MG63 (cell line): Measurements from ENCODE around the gene RBPJ. TPM values are rescaled to one million over a fixed set of nuclear protein-coding genes. Genes with fewer than 3 reads are reported as not detected.

ENCODE experiments used
- DNase-seq: peaks from one replicate; pipeline ENCODE4 v3.0.0-alpha.2; 2020
- H3K27me3 ChIP-seq: fragments of 250-450 bp; sonication (Bioruptor Pico); 2 replicates; pipeline ENCODE4 v1.5.1; 2020; ENCODE audit warnings: mild to moderate bottlenecking, moderate library complexity
- H3K36me3 ChIP-seq: fragments of 250-450 bp; sonication (Bioruptor Pico); 2 replicates; pipeline ENCODE4 v1.5.1; 2020; ENCODE audit warnings: mild to moderate bottlenecking, moderate library complexity
- H3K4me3 ChIP-seq: fragments of 250-450 bp; sonication (Bioruptor Pico); 2 replicates; pipeline ENCODE4 v1.5.1; 2020; ENCODE audit warnings: mild to moderate bottlenecking, moderate library complexity
- H3K9me3 ChIP-seq: fragments of 250-450 bp; sonication (Bioruptor Pico); 2 replicates; pipeline ENCODE4 v1.5.1; 2020; ENCODE audit warnings: mild to moderate bottlenecking, moderate library complexity
- total RNA-seq: library from RNA; depleted of rRNA; stranded (reverse); fragments of >200 nt; shearing (Covaris generic); gene quantifications from 2 replicates; pipeline ENCODE4 v1.2.3, GENCODE V29; 2014; ENCODE audit warnings: low replicate concordance

Gene RBPJ
- total RNA-seq, 1 experiment from 2014 or later, result 50.7 TPM

- Histone ChIP-seq H3K9me3 (peaks cover 3% of the 10 kb centered on the region), H3K4me3 (peak overlapping the region; percentile 74), H3K27me3 (no peaks in the 10 kb centered on the region), H3K36me3 (peaks cover 22% of the 10 kb centered on the region)
- no peak for DNase-seq
These were observed 1.5 kb downstream of the RBPJ start for GRCh38 chr4:26322346-26322745.

- H3K36me3 ChIP-seq, result peaks cover 21% of the 10 kb centered on the region
- no peaks in the 10 kb centered on the region for H3K27me3 ChIP-seq
- peak overlapping the region; percentile 74 for H3K4me3 ChIP-seq
- H3K9me3 ChIP-seq, result no peaks in the 10 kb centered on the region
- DNase-seq, result no peak
These were observed 3.0 kb downstream of the RBPJ start for GRCh38 chr4:26323821-26324220.

GRCh38 chr4:26325191-26325590, 4.4 kb downstream of the RBPJ start:
- Histone ChIP-seq H3K27me3 (no peaks in the 10 kb centered on the region), H3K4me3 (peak overlapping the region; percentile 74), H3K36me3 (peaks cover 25% of the 10 kb centered on the region), H3K9me3 (no peaks in the 10 kb centered on the region)
- DNase-seq, result no peak

- no peaks in the 10 kb centered on the region for H3K27me3 ChIP-seq
- H3K4me3 ChIP-seq, result no peak overlapping the region
These were observed 6.0 kb downstream of the RBPJ start for GRCh38 chr4:26326791-26327190.

GRCh38 chr4:26330186-26330787, 9.5 kb downstream of the RBPJ start:
- no peak for DNase-seq
- H3K27me3 ChIP-seq, result no peaks in the 10 kb centered on the region
- H3K4me3 ChIP-seq, result no peak overlapping the region

More at GRCh38 chr4:26326791-26327190, 6.0 kb downstream of the RBPJ start:
- peaks cover 28% of the 10 kb centered on the region for H3K36me3 ChIP-seq
- peak; percentile 44 for DNase-seq
- no peaks in the 10 kb centered on the region for H3K9me3 ChIP-seq

GRCh38 chr4:26330946-26331345, 10.1 kb downstream of the RBPJ start:
- Histone ChIP-seq H3K36me3 (peaks cover 28% of the 10 kb centered on the region), H3K9me3 (no peaks in the 10 kb centered on the region), H3K27me3 (no peaks in the 10 kb centered on the region), H3K4me3 (no peak overlapping the region)
- no peak for DNase-seq

More at GRCh38 chr4:26330186-26330787, 9.5 kb downstream of the RBPJ start:
- Histone ChIP-seq H3K36me3 (peaks cover 28% of the 10 kb centered on the region), H3K9me3 (no peaks in the 10 kb centered on the region)

GRCh38 chr4:26331380-26331950, 10.7 kb downstream of the RBPJ start:
- no peaks in the 10 kb centered on the region for H3K9me3 ChIP-seq
- H3K36me3 ChIP-seq, result peaks cover 25% of the 10 kb centered on the region
- H3K27me3 ChIP-seq, result no peaks in the 10 kb centered on the region
- H3K4me3 ChIP-seq, result no peak overlapping the region
- no peak for DNase-seq

- H3K27me3 ChIP-seq, result no peaks in the 10 kb centered on the region
- no peak for DNase-seq
- H3K36me3 ChIP-seq, result peaks cover 23% of the 10 kb centered on the region
- no peaks in the 10 kb centered on the region for H3K9me3 ChIP-seq
- no peak overlapping the region for H3K4me3 ChIP-seq
These were observed 13.6 kb downstream of the RBPJ start for GRCh38 chr4:26334366-26334765.

GRCh38 chr4:26337612-26338011, 16.8 kb downstream of the RBPJ start:
- H3K27me3 ChIP-seq, result no peaks in the 10 kb centered on the region
- H3K9me3 ChIP-seq, result no peaks in the 10 kb centered on the region
- H3K4me3 ChIP-seq, result no peak overlapping the region
- no peak for DNase-seq
- H3K36me3 ChIP-seq, result peaks cover 9% of the 10 kb centered on the region

GRCh38 chr4:26342328-26343037, 21.7 kb downstream of the RBPJ start:
- H3K9me3 ChIP-seq, result no peaks in the 10 kb centered on the region
- no peak overlapping the region for H3K4me3 ChIP-seq
- no peaks in the 10 kb centered on the region for H3K27me3 ChIP-seq
- H3K36me3 ChIP-seq, result peaks cover 5% of the 10 kb centered on the region
- peak; percentile 25 for DNase-seq

GRCh38 chr4:26343038-26343398, 22.2 kb downstream of the RBPJ start:
- DNase-seq, result no peak
- Histone ChIP-seq H3K4me3 (no peak overlapping the region), H3K36me3 (peaks cover 5% of the 10 kb centered on the region), H3K9me3 (no peaks in the 10 kb centered on the region), H3K27me3 (no peaks in the 10 kb centered on the region)

GRCh38 chr4:26344901-26345564, 24.2 kb downstream of the RBPJ start:
- Histone ChIP-seq H3K9me3 (no peaks in the 10 kb centered on the region), H3K4me3 (no peak overlapping the region), H3K36me3 (peaks cover 5% of the 10 kb centered on the region), H3K27me3 (no peaks in the 10 kb centered on the region)
- no peak for DNase-seq

GRCh38 chr4:26345565-26345938, 24.7 kb downstream of the RBPJ start:
- no peaks in the 10 kb centered on the region for H3K27me3 ChIP-seq
- no peak for DNase-seq
- no peaks in the 10 kb centered on the region for H3K9me3 ChIP-seq
- peaks cover 8% of the 10 kb centered on the region for H3K36me3 ChIP-seq
- H3K4me3 ChIP-seq, result no peak overlapping the region

- no peaks in the 10 kb centered on the region for H3K27me3 ChIP-seq
- no peaks in the 10 kb centered on the region for H3K9me3 ChIP-seq
- DNase-seq, result no peak
- H3K36me3 ChIP-seq, result peaks cover 8% of the 10 kb centered on the region
- no peak overlapping the region for H3K4me3 ChIP-seq
These were observed 25.4 kb downstream of the RBPJ start for GRCh38 chr4:26346203-26346620.

GRCh38 chr4:26349496-26349895, 28.7 kb downstream of the RBPJ start:
- DNase-seq, result no peak
- Histone ChIP-seq H3K36me3 (peaks cover 10% of the 10 kb centered on the region), H3K9me3 (no peaks in the 10 kb centered on the region), H3K27me3 (no peaks in the 10 kb centered on the region), H3K4me3 (no peak overlapping the region)

- Histone ChIP-seq H3K9me3 (no peaks in the 10 kb centered on the region), H3K27me3 (no peaks in the 10 kb centered on the region), H3K36me3 (peaks cover 10% of the 10 kb centered on the region), H3K4me3 (no peak overlapping the region)
- DNase-seq, result no peak
These were observed 30.9 kb downstream of the RBPJ start for GRCh38 chr4:26351685-26352084.

GRCh38 chr4:26354491-26354890, 33.7 kb downstream of the RBPJ start:
- DNase-seq, result no peak
- no peaks in the 10 kb centered on the region for H3K9me3 ChIP-seq
- peaks cover 10% of the 10 kb centered on the region for H3K36me3 ChIP-seq

More at GRCh38 chr4:26354491-26354890, 33.7 kb downstream of the RBPJ start:
- no peak overlapping the region for H3K4me3 ChIP-seq
- H3K27me3 ChIP-seq, result no peaks in the 10 kb centered on the region
